ENCODE data around the gene UBE2D2. TPM values are rescaled to one million over a fixed set of nuclear protein-coding genes. Genes with fewer than 3 reads are reported as not detected.
"Not testable (repeated sequence)": the region's sequence is repeated elsewhere in the genome, so short reads cannot be mapped to it uniquely, and the experiment has no call there.

Gene UBE2D2
- polyA plus RNA-seq, 4 donors = 140 to 182 (median 155) TPM

DNA sequence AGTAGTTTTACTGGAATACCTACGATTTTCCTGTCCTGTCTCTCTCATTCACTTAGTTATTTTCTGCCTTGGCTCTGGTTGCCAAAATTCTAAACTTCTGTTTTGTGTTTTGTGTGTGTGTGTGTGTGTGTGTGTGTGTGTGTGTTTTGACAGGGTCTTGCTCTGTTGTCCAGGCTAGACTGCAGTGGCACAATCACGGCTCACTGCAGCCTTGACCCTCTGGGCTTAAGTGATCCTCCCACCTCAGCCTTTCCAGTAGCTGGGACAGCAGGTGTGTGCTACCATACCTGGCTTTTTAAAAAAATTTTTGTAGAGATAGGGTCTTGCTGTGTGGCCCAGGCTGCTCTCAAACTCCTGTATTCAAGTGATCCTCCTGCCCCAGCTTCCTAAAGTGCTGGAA is 17.2 kb downstream of the UBE2D2 start:
- no peak for DNase-seq (ENCODE audit: low read depth in 4 of 4, low spot score in 2 of 4)

- DNase-seq (ENCODE audit: low read depth in 4 of 4, low spot score in 2 of 4) = not testable (repeated sequence)
Measured at GRCh38 chr5:139582181-139582580, 21.0 kb downstream of the UBE2D2 start.

GRCh38 chr5:139584137-139584536 is 23.0 kb downstream of the UBE2D2 start:
- no peak for DNase-seq (ENCODE audit: low read depth in 4 of 4, low spot score in 2 of 4)

DNA sequence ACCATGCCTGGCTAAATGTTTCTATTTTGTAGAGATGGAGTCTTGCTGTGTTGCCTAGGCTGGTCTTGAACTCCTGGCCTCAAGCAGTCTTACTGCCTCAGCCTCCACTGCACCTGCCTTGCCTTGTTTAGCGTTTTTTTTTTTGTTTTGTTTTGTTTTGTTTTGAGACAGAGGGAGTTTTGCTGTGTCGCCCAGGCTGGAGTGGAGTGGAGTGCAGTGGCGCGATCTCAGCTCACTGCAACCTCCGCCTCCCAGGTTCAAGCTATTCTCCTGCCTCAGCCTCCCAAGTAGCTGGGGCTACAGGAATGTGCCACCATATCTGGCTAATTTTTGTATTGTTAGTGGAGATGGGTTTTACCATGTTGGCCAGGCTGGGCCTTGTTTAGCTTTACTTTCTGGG is 27.0 kb downstream of the UBE2D2 start:
- DNase-seq (ENCODE audit: low read depth in 4 of 4, low spot score in 2 of 4) = not testable (repeated sequence)

DNA sequence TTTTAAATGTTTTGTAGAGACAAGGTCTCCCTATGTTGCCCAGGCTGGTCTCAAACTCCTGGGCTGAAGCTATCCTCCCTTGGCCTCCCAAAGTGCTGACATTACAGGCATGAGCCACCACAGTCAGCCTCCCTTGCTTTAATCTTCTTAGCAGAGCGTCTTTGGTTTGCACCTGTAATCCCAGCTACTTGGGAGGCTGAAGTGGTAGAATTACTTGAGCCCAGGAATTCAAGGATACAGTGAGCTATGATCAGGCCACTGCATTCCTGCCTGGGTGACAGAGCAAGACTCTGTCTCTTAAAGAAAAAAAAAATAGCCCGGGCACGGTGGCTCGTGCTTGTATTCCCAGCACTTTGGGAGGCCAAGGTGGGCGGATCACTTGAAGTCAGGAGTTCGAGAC is 27.8 kb downstream of the UBE2D2 start:
- no peak for DNase-seq (ENCODE audit: low read depth in 4 of 4, low spot score in 2 of 4)

DNA sequence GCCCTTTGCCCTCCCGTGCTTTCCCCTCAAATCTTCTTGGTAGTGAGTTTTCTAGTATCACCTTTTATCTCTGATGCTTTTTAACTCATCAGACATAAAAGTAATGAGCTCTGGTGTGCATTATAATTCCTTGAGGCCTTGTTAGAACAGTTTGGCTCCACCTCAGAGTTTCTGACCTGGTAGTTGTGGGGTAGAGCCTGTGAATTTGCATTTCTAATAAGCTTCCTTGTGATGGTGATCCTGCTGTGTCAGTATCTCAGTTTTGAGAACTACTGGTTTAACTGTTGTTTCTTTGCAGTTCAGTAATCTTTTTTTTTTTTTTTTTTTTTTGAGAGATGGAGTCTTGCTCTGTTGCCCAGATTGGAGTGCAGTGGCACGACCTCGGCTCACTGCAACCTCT is 31.1 kb downstream of the UBE2D2 start:
- no peak for DNase-seq (ENCODE audit: low read depth in 4 of 4, low spot score in 2 of 4)

GRCh38 chr5:139593076-139593475 is 31.9 kb downstream of the UBE2D2 start:
- not testable (repeated sequence) for DNase-seq (ENCODE audit: low read depth in 4 of 4, low spot score in 2 of 4)

GRCh38 chr5:139593716-139594319 is 32.7 kb downstream of the UBE2D2 start:
- DNase-seq (ENCODE audit: low read depth in 4 of 4, low spot score in 2 of 4) = no peak

GRCh38 chr5:139597134-139597533 is 36.0 kb downstream of the UBE2D2 start:
- DNase-seq (ENCODE audit: low read depth in 4 of 4, low spot score in 2 of 4) = no peak

DNA sequence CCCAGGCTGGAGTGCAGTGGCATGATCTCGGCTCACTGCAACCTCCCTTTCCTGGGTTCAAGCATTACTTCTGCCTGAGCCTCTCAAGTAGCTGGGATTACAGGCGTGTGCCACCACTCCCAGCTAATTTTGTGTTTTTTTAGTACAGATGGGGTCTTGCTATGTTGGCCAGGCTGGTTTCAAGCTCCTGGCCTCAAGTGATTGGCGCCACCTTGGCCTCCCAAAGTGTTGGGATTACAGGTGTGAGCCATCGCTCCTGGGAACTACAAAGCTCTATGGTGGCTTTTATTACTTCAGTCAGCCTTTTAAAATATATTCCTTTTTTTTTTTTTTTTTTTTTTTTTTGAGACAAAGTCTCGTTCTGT is 37.4 kb downstream of the UBE2D2 start:
- not testable (repeated sequence) for DNase-seq (ENCODE audit: low read depth in 4 of 4, low spot score in 2 of 4)

GRCh38 chr5:139600336-139600949 is 39.3 kb downstream of the UBE2D2 start:
- DNase-seq (ENCODE audit: low read depth in 4 of 4, low spot score in 2 of 4) = no peak

- DNase-seq (ENCODE audit: low read depth in 4 of 4, low spot score in 2 of 4) = no peak
Measured at GRCh38 chr5:139601429-139601828, 40.3 kb downstream of the UBE2D2 start.

DNA sequence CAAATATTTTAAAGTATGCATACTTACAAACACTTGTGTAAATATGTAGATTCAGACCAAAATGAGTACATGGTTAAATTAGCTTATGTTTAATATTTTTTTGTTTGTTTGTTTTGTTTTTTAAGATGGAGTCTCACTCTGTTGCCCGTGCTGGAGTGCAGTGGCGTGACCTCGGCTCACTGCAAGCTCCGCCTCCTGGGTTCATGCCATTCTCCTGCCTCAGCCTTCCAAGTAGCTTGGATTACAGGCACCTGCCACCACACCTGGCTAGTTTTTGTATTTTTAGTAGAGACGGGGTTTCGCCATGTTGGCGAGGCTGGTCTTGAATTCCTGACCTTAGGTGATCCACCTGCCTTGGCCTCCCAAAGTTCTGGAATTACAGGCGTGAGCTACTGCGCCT is 40.8 kb downstream of the UBE2D2 start:
- not testable (repeated sequence) for DNase-seq (ENCODE audit: low read depth in 4 of 4, low spot score in 2 of 4)

GRCh38 chr5:139605887-139606286 is 44.7 kb downstream of the UBE2D2 start:
- DNase-seq (ENCODE audit: low read depth in 4 of 4, low spot score in 2 of 4) = no peak

GRCh38 chr5:139611703-139612584 is 50.8 kb downstream of the UBE2D2 start:
- no peak for DNase-seq (ENCODE audit: low read depth in 4 of 4, low spot score in 2 of 4)

- DNase-seq (ENCODE audit: low read depth in 4 of 4, low spot score in 2 of 4) = no peak
Measured at GRCh38 chr5:139619861-139620260, 58.7 kb downstream of the UBE2D2 start.

GRCh38 chr5:139625398-139625797 is 64.3 kb downstream of the UBE2D2 start:
- not testable (repeated sequence) for DNase-seq (ENCODE audit: low read depth in 4 of 4, low spot score in 2 of 4)

DNA sequence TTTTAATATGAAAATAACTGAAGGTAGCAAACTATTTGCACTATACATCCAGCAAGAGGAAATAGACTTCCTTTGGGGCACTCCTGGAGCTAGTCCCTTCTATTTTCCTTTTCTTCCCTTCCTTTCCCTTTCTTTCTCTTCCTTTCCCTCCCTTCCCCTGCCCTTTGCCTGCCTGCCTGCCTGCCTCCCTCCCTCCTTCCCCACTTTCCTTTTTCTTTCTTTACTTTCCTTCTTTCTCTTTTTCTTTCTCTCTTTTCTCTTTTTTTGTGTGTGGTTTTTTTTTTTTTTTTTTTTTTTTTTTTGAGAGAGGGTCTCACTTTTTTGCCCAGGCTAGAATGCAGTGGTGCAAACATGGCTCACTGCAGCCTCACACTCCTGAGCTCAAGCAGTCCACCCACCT is 69.7 kb downstream of the UBE2D2 start:
- DNase-seq (ENCODE audit: low read depth in 4 of 4, low spot score in 2 of 4) = no peak

GRCh38 chr5:139631520-139632165 is 70.5 kb downstream of the UBE2D2 start:
- DNase-seq (ENCODE audit: low read depth in 4 of 4, low spot score in 2 of 4) = no peak

DNA sequence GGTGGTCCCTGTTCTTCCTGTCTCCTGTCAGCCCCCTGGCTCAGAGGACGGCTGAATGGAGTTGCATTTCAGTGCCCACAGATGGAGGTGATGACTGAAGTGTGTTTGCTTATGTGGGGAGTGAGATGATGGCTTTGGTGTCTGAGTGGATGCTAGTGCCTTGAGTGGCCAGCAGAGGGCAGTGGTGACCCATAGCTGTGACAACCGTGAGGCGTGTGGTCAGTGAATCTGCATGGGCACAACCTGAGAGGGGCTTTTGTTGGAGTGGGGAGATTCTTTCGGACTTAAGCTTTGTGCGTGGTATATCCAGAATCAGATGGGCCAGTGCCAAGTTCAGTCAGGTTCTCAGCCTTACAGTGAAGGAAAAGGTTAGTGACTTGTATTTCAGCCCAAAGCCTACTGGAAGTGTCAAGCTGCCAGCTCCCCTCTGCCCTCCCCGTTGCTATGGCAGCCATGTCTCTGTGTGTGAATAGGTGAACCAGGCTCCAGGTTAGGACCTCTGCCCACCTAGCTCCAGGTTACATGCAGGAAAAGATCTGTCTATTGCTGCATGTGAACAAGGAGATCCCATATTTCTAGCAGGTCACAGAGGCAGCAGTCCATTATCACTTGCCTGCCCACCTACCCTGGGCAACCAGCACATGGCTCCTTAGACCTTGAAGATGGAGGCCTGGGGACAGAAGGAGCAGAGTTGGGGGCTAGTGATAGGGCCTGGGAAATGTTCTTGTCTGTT is 72.3 kb downstream of the UBE2D2 start:
- DNase-seq (ENCODE audit: low read depth in 4 of 4, low spot score in 2 of 4) = no peak

DNA sequence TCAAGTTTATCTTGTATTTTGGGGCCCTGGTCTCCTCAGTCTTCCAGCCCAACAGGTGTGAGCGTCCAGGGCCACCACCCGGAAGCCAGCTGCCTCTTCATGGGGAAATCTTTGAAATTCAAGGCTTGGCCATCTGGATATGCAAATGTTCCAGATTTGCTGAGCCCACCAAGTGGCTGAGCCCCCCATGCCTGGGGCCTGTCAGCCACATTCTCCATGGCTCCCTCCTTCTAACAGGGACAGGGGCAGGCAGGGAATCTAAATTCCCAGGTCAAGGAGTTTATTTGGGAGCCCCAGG is 72.8 kb downstream of the UBE2D2 start:
- DNase-seq (ENCODE audit: low read depth in 4 of 4, low spot score in 2 of 4) = no peak

Data from left renal cortex interstitium (tissue), 4 donors.